ENCODE measurements around the gene RNU6-1. TPM values are rescaled to one million over a fixed set of nuclear protein-coding genes. Genes with fewer than 3 reads are reported as not detected.

RNU6-1 gene
- total and polyA plus RNA-seq, 8 donors = not detected

GRCh38 chr15:67843571-67844387 is 3.9 kb upstream of the RNU6-1 start:
- peak; percentile 48 for ATAC-seq
- Histone ChIP-seq H3K27ac (peak overlapping the region in 1 of 2 donors; percentile 62), H3K36me3 (no peaks in the 10 kb centered on the region), H3K4me1 (peaks cover under 1 to 16% of the 10 kb centered on the region in 2 donors), H3K27me3 (no peaks in the 10 kb centered on the region), H3K4me3 (no peak overlapping the region), H3K9me3 (no peaks in the 10 kb centered on the region)
- no peak for TF ChIP-seq CTCF (IDR thresholded peaks at IDR 0.05)
- DNase-seq = no peak
- intact Hi-C loops (cut with DNase I) = no loop called here

GRCh38 chr15:67843092-67843501 is 3.3 kb upstream of the RNU6-1 start:
- TF ChIP-seq CTCF (IDR thresholded peaks at IDR 0.05) = no peak
- no peaks in the 10 kb centered on the region for H3K9me3 ChIP-seq
- peaks cover 6 to 23% of the 10 kb centered on the region in 2 donors for H3K4me1 ChIP-seq
- no peak for DNase-seq
- intact Hi-C loops (cut with DNase I) = no loop called here
- ATAC-seq = no peak
- H3K4me3 ChIP-seq = no peak overlapping the region
- no peaks in the 10 kb centered on the region for H3K36me3 ChIP-seq
- no peaks in the 10 kb centered on the region for H3K27me3 ChIP-seq
- H3K27ac ChIP-seq = no peak overlapping the region

GRCh38 chr15:67841513-67841762 is 1.6 kb upstream of the RNU6-1 start:
- intact Hi-C loops (cut with DNase I) = no loop called here
- H3K27ac ChIP-seq = peak overlapping the region in 1 of 2 donors; percentile 100
- H3K4me3 ChIP-seq = peak overlapping the region; percentile 56 to 75
- H3K27me3 ChIP-seq = no peaks in the 10 kb centered on the region
- H3K36me3 ChIP-seq = no peaks in the 10 kb centered on the region
- peaks cover 6 to 31% of the 10 kb centered on the region in 2 donors for H3K4me1 ChIP-seq
- ATAC-seq (no peak), DNase-seq (no peak)
- no peaks in the 10 kb centered on the region for H3K9me3 ChIP-seq
- TF ChIP-seq CTCF (IDR thresholded peaks at IDR 0.05) = no peak

- intact Hi-C loops (cut with DNase I) = no loop called here
- Histone ChIP-seq H3K9me3 (no peaks in the 10 kb centered on the region), H3K27ac (peak overlapping the region; percentile 97 to 100), H3K27me3 (peaks cover 3 to 4% of the 10 kb centered on the region in 2 donors), H3K4me1 (peaks cover 8 to 36% of the 10 kb centered on the region in 2 donors), H3K4me3 (peak overlapping the region; percentile 56 to 75), H3K36me3 (no peaks in the 10 kb centered on the region)
- TF ChIP-seq CTCF (IDR thresholded peaks at IDR 0.05) = no peak
- ATAC-seq (peak; percentile 3), DNase-seq (no peak)
Observed at GRCh38 chr15:67840749-67841512, 1.1 kb upstream of the RNU6-1 start.

- peak; percentile 4 for ATAC-seq
- Histone ChIP-seq H3K27me3 (peaks cover 17 to 18% of the 10 kb centered on the region in 2 donors), H3K4me3 (peak overlapping the region; percentile 23 to 75), H3K4me1 (peaks cover 14 to 50% of the 10 kb centered on the region in 2 donors), H3K9me3 (no peaks in the 10 kb centered on the region), H3K27ac (peak overlapping the region; percentile 97 to 100), H3K36me3 (no peaks in the 10 kb centered on the region)
- TF ChIP-seq CTCF (IDR thresholded peaks at IDR 0.05) = no peak
- intact Hi-C loops (cut with DNase I) = loop anchor here in 1 of 2 donors (10.0 kb wide), 1 partner anchor 335 kb away; no protein-coding TSS in a partner anchor
- DNase-seq = no peak
Observed at GRCh38 chr15:67839499-67839928, 331 bp downstream of the RNU6-1 start.

All from left lung (tissue), 10 donors.